ENCODE results near the gene STAP2.

- TF ChIP-seq CTCF (IDR thresholded peaks at IDR 0.05; ENCODE audit: insufficient read depth, low read length) (no peak), POLR2AphosphoS5 (IDR thresholded peaks at IDR 0.05; ENCODE audit: low read depth) (no peak), GABPA (IDR thresholded peaks at IDR 0.05; ENCODE audit: low read depth) (no peak)
- TF ChIP-seq, protein P1, sequence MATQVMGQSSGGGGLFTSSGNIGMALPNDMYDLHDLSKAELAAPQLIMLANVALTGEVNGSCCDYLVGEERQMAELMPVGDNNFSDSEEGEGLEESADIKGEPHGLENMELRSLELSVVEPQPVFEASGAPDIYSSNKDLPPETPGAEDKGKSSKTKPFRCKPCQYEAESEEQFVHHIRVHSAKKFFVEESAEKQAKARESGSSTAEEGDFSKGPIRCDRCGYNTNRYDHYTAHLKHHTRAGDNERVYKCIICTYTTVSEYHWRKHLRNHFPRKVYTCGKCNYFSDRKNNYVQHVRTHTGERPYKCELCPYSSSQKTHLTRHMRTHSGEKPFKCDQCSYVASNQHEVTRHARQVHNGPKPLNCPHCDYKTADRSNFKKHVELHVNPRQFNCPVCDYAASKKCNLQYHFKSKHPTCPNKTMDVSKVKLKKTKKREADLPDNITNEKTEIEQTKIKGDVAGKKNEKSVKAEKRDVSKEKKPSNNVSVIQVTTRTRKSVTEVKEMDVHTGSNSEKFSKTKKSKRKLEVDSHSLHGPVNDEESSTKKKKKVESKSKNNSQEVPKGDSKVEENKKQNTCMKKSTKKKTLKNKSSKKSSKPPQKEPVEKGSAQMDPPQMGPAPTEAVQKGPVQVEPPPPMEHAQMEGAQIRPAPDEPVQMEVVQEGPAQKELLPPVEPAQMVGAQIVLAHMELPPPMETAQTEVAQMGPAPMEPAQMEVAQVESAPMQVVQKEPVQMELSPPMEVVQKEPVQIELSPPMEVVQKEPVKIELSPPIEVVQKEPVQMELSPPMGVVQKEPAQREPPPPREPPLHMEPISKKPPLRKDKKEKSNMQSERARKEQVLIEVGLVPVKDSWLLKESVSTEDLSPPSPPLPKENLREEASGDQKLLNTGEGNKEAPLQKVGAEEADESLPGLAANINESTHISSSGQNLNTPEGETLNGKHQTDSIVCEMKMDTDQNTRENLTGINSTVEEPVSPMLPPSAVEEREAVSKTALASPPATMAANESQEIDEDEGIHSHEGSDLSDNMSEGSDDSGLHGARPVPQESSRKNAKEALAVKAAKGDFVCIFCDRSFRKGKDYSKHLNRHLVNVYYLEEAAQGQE (IDR thresholded peaks at IDR 0.05; ENCODE audit: insufficient replicate concordance, low read depth): no peak
Observed at GRCh38 chr19:4378886-4379285, 40.3 kb upstream of the STAP2 start.

All from HL-60 (cell line).